Activated B cell treated with CpG ODN at 0.5 μM for 24 hours (primary cell): ENCODE measurements around the gene PHF2. TPM values are rescaled to one million over a fixed set of nuclear protein-coding genes. Genes with fewer than 3 reads are reported as not detected.
A peak's percentile ranks its signal among the peaks of the same experiment; 100 is the strongest.

Source experiments
- ATAC-seq: fragments of 200-7000 bp; cut with Tn5 transposase; one replicate; pipeline ENCODE4 v1.10.0; 2021; ENCODE audit warnings: low read depth, mild to moderate bottlenecking, moderate library complexity
- CTCF ChIA-PET: fragments of 350-600 bp; sonication (Branson Sonifier 250); formaldehyde crosslinking; loops from one replicate; lab custom pipeline; 2021; ENCODE audit warnings: antibody characterized with exemption; lab: Charles Lee
- POLR2A ChIA-PET: fragments of 350-600 bp; sonication (Branson Sonifier 250); formaldehyde crosslinking; loops from one replicate; lab custom pipeline; 2021; ENCODE audit warnings: antibody characterized with exemption; lab: Charles Lee
- DNase-seq: peaks from one replicate; pipeline ENCODE4 v3.0.0; 2022
- H3K27ac Mint-ChIP-seq: one replicate; pipeline ENCODE4 v1.8.0; 2020; ENCODE audit warnings: mixed read lengths
- H3K27me3 Mint-ChIP-seq: one replicate; pipeline ENCODE4 v1.8.0; 2021; ENCODE audit warnings: mixed read lengths
- H3K36me3 Mint-ChIP-seq: one replicate; pipeline ENCODE4 v1.8.0; 2021; ENCODE audit warnings: low read depth, mixed read lengths
- H3K4me1 Mint-ChIP-seq: one replicate; pipeline ENCODE4 v1.8.0; 2021; ENCODE audit warnings: mixed read lengths
- H3K4me3 Mint-ChIP-seq: one replicate; pipeline ENCODE4 v1.8.0; 2020; ENCODE audit warnings: mild to moderate bottlenecking, mixed read lengths
- H3K9me3 Mint-ChIP-seq: one replicate; pipeline ENCODE4 v1.8.0; 2020; ENCODE audit warnings: mixed read lengths
- CTCF ChIP-seq: fragments of 200-600 bp; IDR thresholded peaks from one replicate; pipeline ENCODE4 v1.8.0; 2022; ENCODE audit warnings: antibody characterized with exemption, mild to moderate bottlenecking
- intact Hi-C: fragments of 100-400 bp; cut with micrococcal nuclease; formaldehyde crosslinking; loops from one replicate; pipeline ENCODE4 v1.15.1; 2024
- total RNA-seq: library from RNA; stranded (reverse); gene quantifications from 2 replicates; pipeline ENCODE4 v1.2.3, GENCODE V29; 2022

PHF2 gene
- total RNA-seq: 18.2 and 19.3 TPM in 2 replicates

- H3K27ac Mint-ChIP-seq: peak within 1 kb of the TSS; percentile 89
- H3K4me1 Mint-ChIP-seq: peaks cover 30% of the 10 kb centered on the region
- ChIA-PET CTCF (interaction anchor here (1.5 kb wide), 1 partner anchor 10 kb away, joined by 5 read pairs; no protein-coding TSS in a partner anchor), POLR2A (interaction anchor here (1.3 to 2.3 kb wide), 2 partner anchors 10 kb away, joined by 12 to 38 read pairs; no protein-coding TSS in a partner anchor)
- intact Hi-C loops: loop anchor here (5.0 to 10.0 kb wide), 2 partner anchors 386 to 1862 kb away; no protein-coding TSS in a partner anchor
- no peak for TF ChIP-seq CTCF
- peak within 1 kb of the TSS; percentile 89 for H3K4me3 Mint-ChIP-seq
- DNase-seq (peak; percentile 53), ATAC-seq (peak; percentile 61)
- H3K36me3 Mint-ChIP-seq: no peaks in the 10 kb centered on the region
- H3K27me3 Mint-ChIP-seq: no peaks in the 10 kb centered on the region
- no peaks in the 10 kb centered on the region for H3K9me3 Mint-ChIP-seq
Observed at GRCh38 chr9:93576258-93577077, at the start of gene PHF2. Gene PHF2, plus strand, starts transcription at chr9:93576584. Its CDS starts 190 bp downstream, at chr9:93576774.

GRCh38 chr9:93531374-93531773 is 45.0 kb upstream of the PHF2 start:
- intact Hi-C loops: no loop called here
- Mint-ChIP-seq H3K36me3 (peaks cover 90% of the 10 kb centered on the region), H3K9me3 (no peaks in the 10 kb centered on the region), H3K27me3 (no peaks in the 10 kb centered on the region), H3K27ac (no peak overlapping the region), H3K4me1 (no peaks in the 10 kb centered on the region), H3K4me3 (no peak overlapping the region)
- ChIA-PET POLR2A (no interaction called here), CTCF (no interaction called here)
- ATAC-seq (no peak), DNase-seq (no peak)
- no peak for TF ChIP-seq CTCF

GRCh38 chr9:93532141-93532540 is 44.2 kb upstream of the PHF2 start:
- no peaks in the 10 kb centered on the region for H3K4me1 Mint-ChIP-seq
- ChIA-PET CTCF (no interaction called here), POLR2A (no interaction called here)
- no peak overlapping the region for H3K27ac Mint-ChIP-seq
- intact Hi-C loops: no loop called here
- H3K36me3 Mint-ChIP-seq: peaks cover 87% of the 10 kb centered on the region
- no peaks in the 10 kb centered on the region for H3K27me3 Mint-ChIP-seq
- ATAC-seq: no peak
- no peak for DNase-seq
- TF ChIP-seq CTCF: no peak
- no peak overlapping the region for H3K4me3 Mint-ChIP-seq
- H3K9me3 Mint-ChIP-seq: no peaks in the 10 kb centered on the region

GRCh38 chr9:93533863-93534262 is 42.5 kb upstream of the PHF2 start:
- DNase-seq (no peak), ATAC-seq (no peak)
- no peak overlapping the region for H3K27ac Mint-ChIP-seq
- H3K9me3 Mint-ChIP-seq: no peaks in the 10 kb centered on the region
- ChIA-PET CTCF (no interaction called here), POLR2A (no interaction called here)
- intact Hi-C loops: no loop called here
- H3K27me3 Mint-ChIP-seq: no peaks in the 10 kb centered on the region
- no peak overlapping the region for H3K4me3 Mint-ChIP-seq
- no peak for TF ChIP-seq CTCF
- no peaks in the 10 kb centered on the region for H3K4me1 Mint-ChIP-seq
- H3K36me3 Mint-ChIP-seq: peaks cover 87% of the 10 kb centered on the region

GRCh38 chr9:93536167-93536566 is 40.2 kb upstream of the PHF2 start:
- ATAC-seq (no peak), DNase-seq (no peak)
- Mint-ChIP-seq H3K36me3 (peaks cover 84% of the 10 kb centered on the region), H3K9me3 (no peaks in the 10 kb centered on the region), H3K4me3 (no peak overlapping the region), H3K4me1 (no peaks in the 10 kb centered on the region), H3K27ac (no peak overlapping the region), H3K27me3 (no peaks in the 10 kb centered on the region)
- intact Hi-C loops: no loop called here
- CTCF ChIA-PET: interaction anchor here (1.4 kb wide), 1 partner anchor 30 kb away, joined by 3 read pairs; no protein-coding TSS in a partner anchor
- POLR2A ChIA-PET: no interaction called here
- TF ChIP-seq CTCF: no peak
